GM12891 (cell line): ENCODE data around the gene PLSCR4.

Experiments
- PAX5 ChIP-seq: IDR thresholded peaks from 2 replicates; pipeline ENCODE4 v1.6.1; 2011; ENCODE audit warnings: low read length, moderate library complexity, mild to moderate bottlenecking; ENCODE audit not compliant: insufficient read depth, severe bottlenecking
- POLR2A ChIP-seq: IDR thresholded peaks from 2 replicates; pipeline ENCODE4 v1.6.1; 2011; ENCODE audit warnings: low read depth, low read length, control low read depth
- POLR2AphosphoS5 ChIP-seq: IDR thresholded peaks from 2 replicates; pipeline ENCODE4 v1.6.1; 2011; ENCODE audit warnings: low read depth, low read length, control low read depth

DNA sequence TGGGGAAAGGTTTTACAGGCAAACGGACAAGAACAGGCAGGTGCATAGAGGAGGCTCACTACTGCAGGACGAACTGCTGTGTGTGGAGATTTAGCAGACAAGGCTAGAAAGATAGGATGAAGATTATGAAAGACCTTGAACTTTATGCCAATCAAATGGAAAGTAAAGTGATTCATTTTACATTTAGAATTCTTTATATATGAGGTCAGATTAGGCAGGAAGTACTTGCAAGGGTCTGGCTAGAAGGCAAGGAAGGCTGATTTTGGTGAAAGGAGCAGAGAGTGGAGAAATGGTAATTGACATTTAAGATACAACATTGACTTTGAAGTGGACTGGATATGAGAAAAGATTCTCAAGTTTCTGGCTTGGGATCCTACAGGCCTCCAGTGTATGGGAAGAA, 33.6 kb downstream of the PLSCR4 start:
- TF ChIP-seq POLR2A: no peak
- TF ChIP-seq POLR2AphosphoS5: no peak
- TF ChIP-seq PAX5: no peak
